GM12864 (cell line): ENCODE data around the gene RIMS4.

Source experiments
- DNase-seq: peaks from one replicate; pipeline ENCODE4 v3.0.0-alpha.2; 2011; ENCODE audit warnings: low read depth
- H3K4me3 ChIP-seq: 2 replicates; pipeline ENCODE4 v1.5.1; 2011; ENCODE audit warnings: mild to moderate bottlenecking, low read depth, low read length, control low read depth
- CTCF ChIP-seq: IDR thresholded peaks from 2 replicates; pipeline ENCODE4 v1.5.1; 2011; ENCODE audit warnings: low read depth, mild to moderate bottlenecking, moderate library complexity, low read length, control low read depth, inconsistent platforms; ENCODE audit errors: missing control alignments

The RIMS4 gene

GRCh38 chr20:44796758-44797457 lies 13.4 kb downstream of the RIMS4 start:
- no peak for DNase-seq
- no peak overlapping the region for H3K4me3 ChIP-seq
- no peak for TF ChIP-seq CTCF

DNA sequence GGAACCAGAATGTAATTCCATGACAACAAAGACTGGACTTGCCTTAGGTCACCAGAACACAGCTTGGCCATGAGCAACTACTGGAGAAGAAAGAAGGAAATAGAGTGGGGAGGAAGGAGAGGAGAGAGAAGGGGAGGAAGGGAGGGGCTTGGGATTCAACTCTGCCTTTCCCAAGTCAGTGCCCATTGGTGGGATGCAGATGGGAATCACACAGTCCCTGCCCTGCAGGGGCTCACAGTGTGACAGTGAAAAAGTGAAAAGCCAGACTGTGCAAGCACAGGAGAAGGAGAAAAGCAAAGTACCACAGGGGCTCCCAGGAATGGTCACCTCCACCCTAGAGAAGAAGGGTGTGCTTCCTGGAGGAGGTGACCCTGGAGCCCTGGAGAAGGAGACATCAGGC lies 14.0 kb downstream of the RIMS4 start:
- TF ChIP-seq CTCF = no peak
- DNase-seq = no peak

GRCh38 chr20:44795836-44796235 lies 14.5 kb downstream of the RIMS4 start:
- no peak for TF ChIP-seq CTCF
- H3K4me3 ChIP-seq = no peak overlapping the region
- DNase-seq = no peak

More for the DNA sequence above, 14.0 kb downstream of the RIMS4 start:
- no peak overlapping the region for H3K4me3 ChIP-seq

GRCh38 chr20:44792796-44793195 lies 17.6 kb downstream of the RIMS4 start:
- no peak for DNase-seq
- no peak for TF ChIP-seq CTCF
- no peak overlapping the region for H3K4me3 ChIP-seq

GRCh38 chr20:44790638-44791393 lies 19.5 kb downstream of the RIMS4 start:
- TF ChIP-seq CTCF = no peak
- no peak for DNase-seq
- no peak overlapping the region for H3K4me3 ChIP-seq

DNA sequence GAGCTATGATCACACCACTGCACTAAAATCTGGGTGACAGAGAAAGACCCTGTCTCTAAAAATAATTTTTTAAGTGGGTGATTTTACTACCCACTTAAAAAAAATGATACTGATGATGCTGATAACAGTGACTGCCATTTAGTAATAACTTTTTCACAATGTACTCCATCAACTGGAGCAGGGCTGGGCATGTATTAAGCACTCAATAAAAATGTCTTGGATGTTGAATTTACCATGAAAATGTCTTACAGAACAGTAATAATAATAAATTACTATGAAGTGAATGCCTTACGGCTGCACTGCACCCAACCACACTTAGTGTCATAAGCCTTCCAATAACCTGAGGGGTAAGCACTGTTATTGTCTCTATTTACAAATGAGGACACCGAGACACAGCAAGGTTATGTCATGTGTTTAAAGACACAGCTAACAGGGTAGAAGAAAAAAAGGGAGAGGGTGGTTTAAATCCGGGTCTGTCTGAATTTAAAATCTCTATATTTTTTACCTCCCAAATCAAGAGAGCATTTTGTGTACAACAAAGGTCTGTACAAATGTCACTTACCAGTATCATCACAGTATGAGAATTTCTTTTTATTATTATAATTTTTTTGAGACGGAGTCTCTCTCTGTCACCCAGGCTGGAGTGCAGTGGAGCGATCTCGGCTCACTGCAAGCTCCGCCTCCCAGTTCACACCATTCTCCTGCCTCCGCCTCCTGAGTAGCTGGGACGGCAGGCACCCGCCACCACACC lies 21.5 kb downstream of the RIMS4 start:
- H3K4me3 ChIP-seq = no peak overlapping the region
- no peak for DNase-seq
- no peak for TF ChIP-seq CTCF
